ENCODE measurements around the gene ZFAND3.

Gene ZFAND3

GRCh38 chr6:38172739-38173410, 353.3 kb downstream of the ZFAND3 start:
- DNase-seq (ENCODE audit: low read depth), result no peak
- H3K4me3 ChIP-seq (ENCODE audit: low read length), result no peak overlapping the region
- no peak for TF ChIP-seq CTCF (conservative IDR thresholded peaks at IDR 0.05; ENCODE audit: low read depth, low read length)

DNA sequence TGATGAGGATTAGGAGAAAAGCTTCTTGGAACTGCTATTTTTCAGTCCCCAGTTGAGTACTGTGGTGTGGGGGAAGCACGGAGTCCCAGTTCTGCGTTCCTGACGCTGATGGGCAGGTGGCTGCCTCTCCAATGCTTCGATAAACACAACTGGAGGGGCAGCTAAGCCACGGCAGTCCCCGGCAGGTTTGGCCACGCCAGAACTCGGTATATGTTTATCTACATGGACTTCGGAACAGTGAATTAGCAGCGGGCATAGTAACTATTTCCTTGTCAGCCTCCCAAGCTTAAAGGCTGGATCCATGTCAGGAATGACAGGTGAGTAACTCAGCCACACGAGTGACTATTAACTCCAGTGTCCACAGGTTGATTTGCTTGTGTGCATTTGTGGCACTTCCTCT, 354.4 kb downstream of the ZFAND3 start:
- H3K4me3 ChIP-seq (ENCODE audit: low read length), result no peak overlapping the region
- no peak for DNase-seq (ENCODE audit: low read depth)
- no peak for TF ChIP-seq CTCF (conservative IDR thresholded peaks at IDR 0.05; ENCODE audit: low read depth, low read length)

GRCh38 chr6:38174315-38174714, 354.8 kb downstream of the ZFAND3 start:
- no peak overlapping the region for H3K4me3 ChIP-seq (ENCODE audit: low read length)
- no peak for DNase-seq (ENCODE audit: low read depth)
- TF ChIP-seq CTCF (conservative IDR thresholded peaks at IDR 0.05; ENCODE audit: low read depth, low read length), result no peak

GRCh38 chr6:38174806-38175495, 355.4 kb downstream of the ZFAND3 start:
- no peak for DNase-seq (ENCODE audit: low read depth)
- TF ChIP-seq CTCF (conservative IDR thresholded peaks at IDR 0.05; ENCODE audit: low read depth, low read length), result no peak
- no peak overlapping the region for H3K4me3 ChIP-seq (ENCODE audit: low read length)

- DNase-seq (ENCODE audit: low read depth), result no peak
- no peak overlapping the region for H3K4me3 ChIP-seq (ENCODE audit: low read length)
- no peak for TF ChIP-seq CTCF (conservative IDR thresholded peaks at IDR 0.05; ENCODE audit: low read depth, low read length)
Observed at GRCh38 chr6:38175786-38176185, 356.3 kb downstream of the ZFAND3 start.

- DNase-seq (ENCODE audit: low read depth), result peak; percentile 75
- peak overlapping the region; percentile 18 for H3K4me3 ChIP-seq (ENCODE audit: low read length)
- no peak for TF ChIP-seq CTCF (conservative IDR thresholded peaks at IDR 0.05; ENCODE audit: low read depth, low read length)
Observed at GRCh38 chr6:38176797-38177751, 357.5 kb downstream of the ZFAND3 start.

Data from retinal pigment epithelial cell (primary cell).